ENCODE measurements around the gene RFTN1.

Gene RFTN1

GRCh38 chr3:16543242-16543864 is 29.9 kb upstream of the RFTN1 start:
- no peak for DNase-seq (ENCODE audit: low spot score)
- Mint-ChIP-seq H3K9me3 (no peaks in the 10 kb centered on the region), H3K27ac (no peak overlapping the region), H3K4me3 (no peak overlapping the region), H3K27me3 (ENCODE audit: low read depth) (peaks cover 16% of the 10 kb centered on the region), H3K4me1 (ENCODE audit: low read depth) (peaks cover 22% of the 10 kb centered on the region), H3K36me3 (ENCODE audit: low read depth) (no peaks in the 10 kb centered on the region)

- Mint-ChIP-seq H3K36me3 (ENCODE audit: low read depth) (no peaks in the 10 kb centered on the region), H3K27ac (no peak overlapping the region), H3K27me3 (ENCODE audit: low read depth) (peaks cover 34% of the 10 kb centered on the region), H3K9me3 (no peaks in the 10 kb centered on the region), H3K4me3 (no peak overlapping the region), H3K4me1 (ENCODE audit: low read depth) (peaks cover 12% of the 10 kb centered on the region)
- no peak for DNase-seq (ENCODE audit: low spot score)
Measured at GRCh38 chr3:16538507-16538906, 25.0 kb upstream of the RFTN1 start.

- Mint-ChIP-seq H3K4me3 (no peak overlapping the region), H3K4me1 (ENCODE audit: low read depth) (peaks cover 6% of the 10 kb centered on the region), H3K36me3 (ENCODE audit: low read depth) (no peaks in the 10 kb centered on the region), H3K27ac (no peak overlapping the region), H3K27me3 (ENCODE audit: low read depth) (peaks cover 34% of the 10 kb centered on the region), H3K9me3 (no peaks in the 10 kb centered on the region)
- DNase-seq (ENCODE audit: low spot score) = no peak
Measured at GRCh38 chr3:16536996-16537395, 23.5 kb upstream of the RFTN1 start.

- H3K9me3 Mint-ChIP-seq = no peaks in the 10 kb centered on the region
- peaks cover 6% of the 10 kb centered on the region for H3K4me1 Mint-ChIP-seq (ENCODE audit: low read depth)
- no peaks in the 10 kb centered on the region for H3K36me3 Mint-ChIP-seq (ENCODE audit: low read depth)
- no peak for DNase-seq (ENCODE audit: low spot score)
- no peak overlapping the region for H3K27ac Mint-ChIP-seq
- H3K4me3 Mint-ChIP-seq = no peak overlapping the region
- H3K27me3 Mint-ChIP-seq (ENCODE audit: low read depth) = peaks cover 37% of the 10 kb centered on the region
Measured at GRCh38 chr3:16536344-16536663, 22.8 kb upstream of the RFTN1 start.

- no peaks in the 10 kb centered on the region for H3K36me3 Mint-ChIP-seq (ENCODE audit: low read depth)
- no peaks in the 10 kb centered on the region for H3K4me1 Mint-ChIP-seq (ENCODE audit: low read depth)
- no peak overlapping the region for H3K27ac Mint-ChIP-seq
- no peak for DNase-seq (ENCODE audit: low spot score)
- no peak overlapping the region for H3K4me3 Mint-ChIP-seq
- H3K9me3 Mint-ChIP-seq = no peaks in the 10 kb centered on the region
- H3K27me3 Mint-ChIP-seq (ENCODE audit: low read depth) = peaks cover 27% of the 10 kb centered on the region
Measured at GRCh38 chr3:16534640-16535262, 21.3 kb upstream of the RFTN1 start.

- Mint-ChIP-seq H3K4me3 (no peak overlapping the region), H3K9me3 (no peaks in the 10 kb centered on the region), H3K27ac (no peak overlapping the region), H3K4me1 (ENCODE audit: low read depth) (peaks cover 4% of the 10 kb centered on the region), H3K27me3 (ENCODE audit: low read depth) (peaks cover 27% of the 10 kb centered on the region), H3K36me3 (ENCODE audit: low read depth) (no peaks in the 10 kb centered on the region)
- no peak for DNase-seq (ENCODE audit: low spot score)
Measured at GRCh38 chr3:16533928-16534574, 20.6 kb upstream of the RFTN1 start.

GRCh38 chr3:16529264-16529663 is 15.8 kb upstream of the RFTN1 start:
- Mint-ChIP-seq H3K36me3 (ENCODE audit: low read depth) (peaks cover 8% of the 10 kb centered on the region), H3K27me3 (ENCODE audit: low read depth) (peaks cover 8% of the 10 kb centered on the region), H3K27ac (peak overlapping the region; percentile 42), H3K4me3 (no peak overlapping the region), H3K4me1 (ENCODE audit: low read depth) (peaks cover 15% of the 10 kb centered on the region), H3K9me3 (peaks cover 14% of the 10 kb centered on the region)
- DNase-seq (ENCODE audit: low spot score) = no peak

- peaks cover 19% of the 10 kb centered on the region for H3K9me3 Mint-ChIP-seq
- DNase-seq (ENCODE audit: low spot score) = no peak
- H3K27ac Mint-ChIP-seq = no peak overlapping the region
- H3K4me1 Mint-ChIP-seq (ENCODE audit: low read depth) = peaks cover 15% of the 10 kb centered on the region
- H3K27me3 Mint-ChIP-seq (ENCODE audit: low read depth) = peaks cover 3% of the 10 kb centered on the region
- peaks cover 8% of the 10 kb centered on the region for H3K36me3 Mint-ChIP-seq (ENCODE audit: low read depth)
- no peak overlapping the region for H3K4me3 Mint-ChIP-seq
Measured at GRCh38 chr3:16528581-16528993, 15.1 kb upstream of the RFTN1 start.

GRCh38 chr3:16528106-16528505 is 14.6 kb upstream of the RFTN1 start:
- Mint-ChIP-seq H3K4me3 (no peak overlapping the region), H3K9me3 (peaks cover 23% of the 10 kb centered on the region), H3K27me3 (ENCODE audit: low read depth) (peaks cover 3% of the 10 kb centered on the region), H3K27ac (no peak overlapping the region), H3K36me3 (ENCODE audit: low read depth) (peaks cover 8% of the 10 kb centered on the region), H3K4me1 (ENCODE audit: low read depth) (peaks cover 15% of the 10 kb centered on the region)
- no peak for DNase-seq (ENCODE audit: low spot score)

GRCh38 chr3:16524196-16524595 is 10.7 kb upstream of the RFTN1 start:
- Mint-ChIP-seq H3K36me3 (ENCODE audit: low read depth) (peaks cover 13% of the 10 kb centered on the region), H3K4me1 (ENCODE audit: low read depth) (peaks cover 34% of the 10 kb centered on the region), H3K27ac (no peak overlapping the region), H3K9me3 (peaks cover 37% of the 10 kb centered on the region), H3K27me3 (ENCODE audit: low read depth) (no peaks in the 10 kb centered on the region), H3K4me3 (no peak overlapping the region)
- no peak for DNase-seq (ENCODE audit: low spot score)

GRCh38 chr3:16523778-16524177 is 10.3 kb upstream of the RFTN1 start:
- H3K4me3 Mint-ChIP-seq = no peak overlapping the region
- DNase-seq (ENCODE audit: low spot score) = no peak
- peaks cover 41% of the 10 kb centered on the region for H3K9me3 Mint-ChIP-seq
- H3K27ac Mint-ChIP-seq = no peak overlapping the region
- peaks cover 32% of the 10 kb centered on the region for H3K4me1 Mint-ChIP-seq (ENCODE audit: low read depth)
- peaks cover 13% of the 10 kb centered on the region for H3K36me3 Mint-ChIP-seq (ENCODE audit: low read depth)
- H3K27me3 Mint-ChIP-seq (ENCODE audit: low read depth) = no peaks in the 10 kb centered on the region

GRCh38 chr3:16522834-16523233 is 9.3 kb upstream of the RFTN1 start:
- H3K27me3 Mint-ChIP-seq (ENCODE audit: low read depth) = no peaks in the 10 kb centered on the region
- no peak overlapping the region for H3K27ac Mint-ChIP-seq
- DNase-seq (ENCODE audit: low spot score) = no peak
- peaks cover 15% of the 10 kb centered on the region for H3K36me3 Mint-ChIP-seq (ENCODE audit: low read depth)
- H3K4me3 Mint-ChIP-seq = no peak overlapping the region
- H3K4me1 Mint-ChIP-seq (ENCODE audit: low read depth) = peaks cover 33% of the 10 kb centered on the region
- peaks cover 48% of the 10 kb centered on the region for H3K9me3 Mint-ChIP-seq

GRCh38 chr3:16520970-16521881 is 7.7 kb upstream of the RFTN1 start:
- peaks cover 48% of the 10 kb centered on the region for H3K9me3 Mint-ChIP-seq
- H3K27ac Mint-ChIP-seq = no peak overlapping the region
- no peak overlapping the region for H3K4me3 Mint-ChIP-seq
- peaks cover 41% of the 10 kb centered on the region for H3K4me1 Mint-ChIP-seq (ENCODE audit: low read depth)
- DNase-seq (ENCODE audit: low spot score) = no peak
- H3K27me3 Mint-ChIP-seq (ENCODE audit: low read depth) = no peaks in the 10 kb centered on the region
- H3K36me3 Mint-ChIP-seq (ENCODE audit: low read depth) = peaks cover 17% of the 10 kb centered on the region

All from T-helper 2 cell treated with Interferon-gamma antibody and Interleukin-4, amounts not matched to agents 5 μg/mL and 100 μg/mL, for 36 hours (primary cell).